NCI-H82 treated with DMSO at 0.1 percent for 48 hours (cell line): Measurements from ENCODE around the gene CXCR5.
"Not testable (repeated sequence)": the region's sequence is repeated elsewhere in the genome, so short reads cannot be mapped to it uniquely, and the experiment has no call there.

Source experiments
- DNase-seq: peaks from one replicate; lab custom pipeline; 2025; ENCODE audit not compliant: unreplicated experiment; lab: John Stamatoyannopoulos, UW

Gene CXCR5, protein sequence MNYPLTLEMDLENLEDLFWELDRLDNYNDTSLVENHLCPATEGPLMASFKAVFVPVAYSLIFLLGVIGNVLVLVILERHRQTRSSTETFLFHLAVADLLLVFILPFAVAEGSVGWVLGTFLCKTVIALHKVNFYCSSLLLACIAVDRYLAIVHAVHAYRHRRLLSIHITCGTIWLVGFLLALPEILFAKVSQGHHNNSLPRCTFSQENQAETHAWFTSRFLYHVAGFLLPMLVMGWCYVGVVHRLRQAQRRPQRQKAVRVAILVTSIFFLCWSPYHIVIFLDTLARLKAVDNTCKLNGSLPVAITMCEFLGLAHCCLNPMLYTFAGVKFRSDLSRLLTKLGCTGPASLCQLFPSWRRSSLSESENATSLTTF

DNA sequence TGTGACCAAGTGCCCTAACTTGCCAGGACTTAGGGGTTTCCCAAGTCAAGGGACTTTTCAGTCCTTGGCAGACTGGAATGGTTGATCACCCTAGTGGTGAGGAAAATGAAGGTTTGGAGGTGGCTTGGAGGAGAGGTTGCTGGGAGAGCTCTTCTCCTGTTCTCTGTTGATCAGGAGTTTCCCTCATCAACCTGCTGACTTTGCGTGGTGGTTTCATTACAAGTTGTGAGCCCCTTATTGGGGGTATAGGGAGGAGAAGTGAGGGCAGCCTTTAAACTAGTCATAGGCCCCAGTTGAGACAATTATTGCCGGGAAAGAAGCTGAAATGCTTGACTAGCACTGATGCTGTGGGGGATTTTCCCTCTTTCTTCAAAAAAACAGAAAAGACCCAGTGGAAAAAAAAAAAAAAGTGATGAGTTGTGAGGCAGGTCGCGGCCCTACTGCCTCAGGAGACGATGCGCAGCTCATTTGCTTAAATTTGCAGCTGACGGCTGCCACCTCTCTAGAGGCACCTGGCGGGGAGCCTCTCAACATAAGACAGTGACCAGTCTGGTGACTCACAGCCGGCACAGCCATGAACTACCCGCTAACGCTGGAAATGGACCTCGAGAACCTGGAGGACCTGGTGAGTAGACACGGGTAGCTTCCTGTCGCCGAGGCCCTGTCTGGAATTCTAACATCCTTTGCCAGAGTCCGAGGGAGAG is at the start of gene CXCR5:
CXCR5 (plus strand) TSS at position 525 of the 704 bp plus-strand sequence; CDS start at position 575, 50 bp downstream.
- DNase-seq = no peak

DNA sequence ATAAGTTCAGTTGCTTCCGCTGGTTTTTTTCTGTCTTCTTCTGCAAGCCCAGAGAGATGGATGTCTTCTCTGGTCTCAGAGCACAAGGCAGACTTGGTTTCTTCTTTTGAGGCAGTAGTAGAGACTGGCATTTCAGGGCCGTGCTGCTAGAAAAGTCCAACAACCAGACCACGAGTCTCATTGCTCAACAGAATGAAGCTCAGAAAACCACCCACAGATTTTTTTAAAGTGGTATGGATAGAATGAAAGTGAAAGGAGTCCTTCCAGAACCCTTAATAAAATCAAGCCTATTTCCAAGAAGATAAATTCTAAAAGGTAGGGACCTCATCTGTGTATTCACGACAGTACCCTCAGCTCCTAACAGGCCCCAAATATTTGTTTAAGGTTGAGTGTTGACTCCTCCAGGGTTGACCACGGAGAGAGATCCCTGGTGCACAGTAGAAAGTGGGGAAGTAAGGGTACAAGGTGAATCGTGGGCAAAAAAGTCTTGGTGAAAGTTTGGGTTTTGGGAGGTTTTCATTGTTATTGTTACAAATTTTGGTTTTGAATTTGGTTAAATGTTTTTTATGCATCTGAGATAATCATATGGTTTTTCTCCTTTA is 49.2 kb upstream of the CXCR5 start:
- no peak for DNase-seq

DNA sequence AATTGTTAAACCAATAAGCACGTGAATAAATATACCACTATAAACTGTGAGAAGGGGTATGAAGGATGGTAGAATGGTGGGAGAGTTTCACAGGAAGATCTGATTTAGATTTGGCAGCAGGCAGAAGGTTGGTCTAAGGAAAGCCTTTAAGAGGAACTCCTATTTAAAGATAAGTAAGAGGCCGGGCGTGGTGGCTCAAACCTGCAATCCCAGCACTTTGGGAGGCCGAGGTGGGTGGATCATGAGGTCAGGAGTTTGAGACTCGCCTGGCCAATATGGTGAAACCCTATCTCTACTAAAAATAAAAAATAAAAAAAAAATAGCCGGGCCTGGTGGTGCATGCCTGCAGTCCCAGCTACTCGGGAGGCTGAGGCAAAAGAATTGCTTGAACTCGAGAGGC is 45.8 kb upstream of the CXCR5 start:
- no peak for DNase-seq

DNA sequence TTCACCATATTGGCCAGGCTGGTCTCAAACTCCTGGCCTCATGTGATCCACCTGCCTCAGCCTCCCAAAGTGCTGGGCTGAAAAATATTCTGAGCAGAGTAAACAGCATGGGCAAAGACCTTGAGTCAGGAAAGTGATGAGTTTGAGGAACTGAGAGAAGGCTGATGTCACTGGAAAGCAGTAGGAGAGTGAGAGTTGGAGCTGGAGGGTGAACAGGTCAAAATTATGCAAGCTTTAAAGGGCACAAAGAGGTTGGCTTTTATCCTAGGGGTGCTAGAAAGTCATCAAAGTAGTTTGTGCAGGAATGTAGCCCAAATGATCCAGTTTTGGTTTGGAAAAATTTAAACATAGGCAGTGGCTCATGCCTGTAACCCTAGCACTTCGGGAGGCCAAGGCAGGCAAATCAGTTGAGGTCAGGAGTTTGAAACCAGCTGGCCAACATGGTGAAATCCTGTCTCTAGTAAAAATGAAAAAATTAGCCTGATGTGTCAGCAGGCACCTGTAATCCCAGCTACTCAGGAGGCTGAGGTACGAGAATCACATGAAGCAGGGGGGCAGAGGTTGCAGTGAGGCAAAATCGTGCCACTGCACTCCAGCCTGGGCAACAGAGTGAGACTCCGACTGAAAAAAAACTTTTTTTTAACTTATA is 44.7 kb upstream of the CXCR5 start:
- DNase-seq = no peak

DNA sequence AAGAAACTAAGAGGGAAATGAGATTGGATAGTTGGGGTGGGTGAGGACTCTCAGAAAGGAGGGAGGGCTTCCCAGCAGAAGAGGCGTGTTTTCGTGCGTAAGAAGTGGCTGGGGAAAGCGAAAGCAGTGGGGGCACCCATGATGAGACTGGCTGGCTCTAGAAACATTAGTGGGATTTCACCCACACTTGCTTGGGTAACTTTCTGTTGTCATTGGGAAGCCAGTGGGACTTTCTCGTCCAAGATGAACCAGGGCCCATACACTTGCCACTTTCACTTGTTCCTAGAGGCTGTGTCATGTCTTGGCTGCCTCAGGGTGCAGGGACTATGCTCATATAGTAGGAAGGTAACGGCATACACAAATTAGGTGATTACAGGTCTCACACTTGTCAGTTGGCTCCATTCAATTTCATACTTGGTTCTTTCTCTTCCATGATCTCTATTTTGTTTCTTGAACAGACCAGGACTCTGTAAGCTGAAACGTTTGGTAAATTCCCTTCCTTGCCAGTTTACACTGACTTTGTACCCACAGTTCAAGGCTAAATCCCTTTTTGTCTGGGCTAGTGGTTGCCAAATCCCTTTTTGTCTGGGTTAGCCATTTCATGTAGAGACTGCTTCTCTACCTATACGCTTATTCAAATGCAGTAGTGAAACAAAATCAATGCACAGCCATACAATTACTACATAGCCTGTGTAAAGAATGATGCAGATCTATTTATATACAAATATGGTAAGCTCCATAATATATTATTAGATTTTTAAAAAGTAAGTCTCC is 42.0 kb upstream of the CXCR5 start:
- no peak for DNase-seq

DNA sequence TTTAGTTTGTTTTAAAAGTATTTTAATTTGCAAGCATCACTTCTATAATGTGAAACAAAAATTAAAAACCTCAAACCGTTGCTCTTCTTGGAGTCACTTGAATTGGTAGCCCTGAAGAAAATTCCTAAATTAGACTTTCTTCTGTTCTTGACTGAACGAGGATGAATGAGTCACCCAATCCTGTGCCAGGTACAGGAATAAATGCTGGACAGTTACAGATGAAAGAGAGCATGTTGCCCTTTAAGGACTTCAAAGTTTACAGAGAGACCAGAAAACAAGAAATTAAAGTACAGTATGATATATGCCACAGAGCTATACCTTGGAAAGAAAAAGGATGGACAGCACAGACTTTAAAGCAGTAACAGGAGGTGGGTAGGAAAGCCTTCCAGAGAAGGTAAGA is 41.3 kb upstream of the CXCR5 start:
- DNase-seq = no peak

DNA sequence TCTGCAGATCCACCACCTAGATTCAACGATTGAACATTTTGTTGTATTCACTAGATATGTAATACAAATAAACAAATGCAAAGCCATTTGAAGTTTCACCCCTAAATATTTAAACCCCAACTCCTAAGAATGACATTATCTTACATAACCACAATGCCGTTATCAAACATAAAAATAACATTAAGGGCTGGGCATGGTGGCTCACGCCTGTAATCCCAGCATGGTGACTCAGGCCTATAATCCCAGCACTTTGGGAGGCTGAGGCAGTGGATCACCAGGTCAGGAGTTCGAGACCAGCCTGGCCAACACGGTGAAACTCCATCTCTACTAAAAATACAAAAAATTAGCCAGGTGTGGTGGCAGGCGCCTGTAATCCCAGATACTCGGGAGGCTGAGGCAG is 40.8 kb upstream of the CXCR5 start:
- not testable (repeated sequence) for DNase-seq

DNA sequence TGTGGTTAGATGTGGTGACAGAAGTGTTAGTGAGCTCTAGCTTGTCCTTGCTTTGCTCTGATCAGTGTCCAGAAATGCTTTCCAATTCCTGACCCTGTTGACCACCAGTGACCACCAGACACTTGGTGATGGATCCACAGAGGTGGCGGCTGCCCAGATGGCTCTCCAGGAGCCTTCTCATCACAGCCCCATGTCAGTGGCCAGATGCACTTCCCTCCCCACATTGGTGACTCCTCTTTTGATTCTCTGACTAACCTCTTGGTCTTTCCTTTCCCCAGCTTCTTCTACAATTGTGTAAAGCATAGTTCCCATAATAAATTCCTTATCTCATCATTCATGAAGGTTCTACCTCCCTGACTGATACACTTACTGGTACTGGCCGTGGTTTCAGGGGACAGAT is 40.1 kb upstream of the CXCR5 start:
- no peak for DNase-seq

DNA sequence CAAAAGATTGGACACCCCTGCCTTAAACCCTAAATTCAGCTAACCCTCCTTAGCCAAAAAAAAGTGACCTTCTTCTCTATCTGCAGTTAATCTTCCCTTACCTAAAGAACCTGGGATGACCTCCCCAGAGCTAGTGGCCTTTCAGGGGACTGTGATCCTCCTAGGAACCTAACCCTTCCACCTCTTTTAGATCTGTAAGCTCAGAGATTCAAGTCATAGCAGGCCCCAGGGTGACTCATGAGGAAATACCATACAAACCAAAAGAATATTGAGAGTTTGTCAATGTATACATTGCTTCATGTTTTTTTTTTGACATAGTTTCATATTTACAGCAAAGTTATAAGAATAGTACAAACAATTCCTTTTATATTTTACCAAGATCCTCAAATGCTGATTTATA is 38.3 kb upstream of the CXCR5 start:
- DNase-seq = no peak

DNA sequence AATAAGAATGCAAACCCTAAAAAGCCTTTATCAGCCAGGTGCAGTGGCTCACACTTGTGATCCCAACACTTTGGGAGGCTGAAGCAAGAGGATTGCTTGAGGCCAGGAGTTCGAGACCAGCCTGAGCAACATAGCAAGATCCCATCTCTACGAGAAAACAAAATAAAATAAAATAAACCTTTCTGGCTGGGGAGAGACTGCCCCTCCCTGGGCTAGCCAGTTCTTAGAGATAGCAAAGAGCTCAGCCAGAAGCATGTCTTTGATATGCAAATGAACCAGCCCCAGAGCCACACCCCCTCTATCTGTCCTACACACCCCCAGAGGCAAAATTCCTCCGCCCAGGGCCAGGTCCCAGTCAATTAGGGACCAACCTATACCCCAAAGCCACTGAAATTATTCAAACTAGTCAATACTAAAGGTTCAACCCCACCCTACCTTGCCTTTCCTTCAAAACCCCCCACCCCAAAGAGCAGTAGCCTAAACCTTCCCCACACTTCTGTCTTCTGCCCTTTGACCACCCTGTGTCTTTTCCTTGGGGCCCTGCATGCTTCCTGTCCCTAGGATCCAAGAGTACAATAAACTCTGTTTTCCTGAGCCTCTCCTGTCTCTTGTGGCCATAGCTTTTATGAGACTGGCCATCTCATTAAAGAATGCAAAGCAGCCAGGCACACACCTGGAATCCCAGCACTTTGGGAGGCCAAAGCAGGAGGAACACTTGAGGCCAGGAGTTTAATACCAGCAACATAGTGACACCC is 37.3 kb upstream of the CXCR5 start:
- DNase-seq = no peak

DNA sequence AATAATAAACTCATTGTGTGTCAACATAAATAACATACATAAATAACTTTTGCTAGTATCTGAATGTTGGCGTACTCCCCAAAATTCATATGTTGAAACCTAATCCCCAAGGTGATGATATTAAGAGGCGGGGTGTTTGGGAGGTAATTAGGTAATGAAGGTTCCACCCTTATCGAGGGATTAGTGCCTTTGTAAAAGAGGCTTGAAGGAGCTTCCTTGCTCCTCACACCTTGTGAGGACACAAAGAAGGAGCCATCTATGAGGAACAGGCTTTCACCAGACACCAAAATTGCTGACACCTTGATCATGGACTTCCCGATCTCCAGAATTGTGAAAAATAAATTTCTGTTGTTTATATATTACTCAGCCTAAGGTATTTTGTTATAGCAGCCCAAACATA is 33.9 kb upstream of the CXCR5 start:
- DNase-seq = no peak

DNA sequence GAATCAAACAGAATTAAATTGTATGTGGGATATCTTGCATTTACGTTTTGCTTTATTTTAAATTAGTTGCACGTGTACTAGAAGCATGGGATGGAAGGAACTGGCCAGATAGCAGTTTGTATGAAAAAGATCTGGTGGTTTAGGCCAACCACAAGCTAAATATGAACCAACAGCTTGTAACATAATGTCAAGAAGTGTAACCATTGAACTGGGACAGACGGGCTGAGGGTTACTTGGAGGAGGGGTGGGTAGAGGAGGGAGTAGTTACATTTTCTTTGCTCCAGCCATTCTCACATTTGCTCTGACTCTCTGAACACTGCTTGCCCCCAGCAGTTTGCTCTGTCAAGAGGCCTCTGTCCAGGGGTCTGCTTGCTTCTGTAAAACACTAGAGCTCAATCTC is 31.7 kb upstream of the CXCR5 start:
- DNase-seq = no peak

DNA sequence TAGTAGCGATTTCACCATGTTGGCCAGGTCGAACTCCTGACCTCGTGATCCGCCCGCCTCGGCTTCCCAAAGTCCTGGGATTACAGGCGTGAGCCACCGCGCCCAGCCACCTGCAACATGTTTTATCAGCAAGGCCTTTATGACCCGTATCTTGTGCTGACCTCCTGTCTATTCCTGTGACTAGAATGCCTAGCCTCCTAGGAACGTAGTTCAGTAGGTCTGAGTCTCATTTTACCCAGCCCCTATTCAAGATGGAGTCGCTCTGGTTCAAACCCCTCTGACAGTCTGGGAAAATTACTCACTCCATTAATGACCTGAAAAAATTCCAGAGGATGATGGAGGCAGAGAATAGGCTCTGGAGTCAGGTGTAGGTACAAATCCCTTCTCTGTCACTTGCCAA is 30.0 kb upstream of the CXCR5 start:
- no peak for DNase-seq

DNA sequence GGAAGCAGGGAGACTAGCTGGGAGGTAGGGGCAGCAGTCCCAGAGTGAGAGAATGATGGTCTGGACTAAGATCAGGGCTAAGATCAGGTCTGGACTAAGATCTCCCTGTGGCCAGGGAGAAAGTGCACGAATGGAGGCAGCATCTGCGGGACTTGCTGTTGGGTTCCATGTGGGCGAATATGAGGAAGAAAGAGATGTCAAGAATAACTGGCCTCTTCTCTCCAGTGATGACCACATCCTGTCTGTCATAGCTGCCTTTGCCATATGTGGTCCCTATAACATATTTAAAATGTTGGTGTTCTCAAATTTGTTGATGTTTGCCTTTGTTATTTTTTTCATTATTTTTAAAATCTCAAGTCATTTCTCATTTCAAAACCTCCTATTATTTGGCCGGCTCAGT is 27.4 kb upstream of the CXCR5 start:
- no peak for DNase-seq

DNA sequence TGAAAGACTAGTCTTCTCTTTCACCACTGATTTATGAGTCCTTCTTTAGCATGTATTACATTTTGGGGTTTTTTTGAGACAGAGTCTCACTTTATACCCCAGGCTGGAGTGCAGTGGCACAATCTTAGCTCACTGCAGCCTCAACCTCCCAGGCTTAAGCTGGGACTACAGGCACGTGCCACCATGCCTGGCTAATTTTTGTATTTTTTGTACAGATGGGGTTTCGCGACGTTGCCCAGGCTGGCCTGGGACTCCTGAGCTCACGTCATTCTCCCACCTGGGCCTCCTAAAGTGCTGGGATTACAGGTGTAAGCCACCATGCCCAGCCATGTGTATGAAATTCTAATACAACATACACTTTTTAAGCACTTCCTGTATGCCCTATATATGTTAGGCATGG is 26.3 kb upstream of the CXCR5 start:
- no peak for DNase-seq

DNA sequence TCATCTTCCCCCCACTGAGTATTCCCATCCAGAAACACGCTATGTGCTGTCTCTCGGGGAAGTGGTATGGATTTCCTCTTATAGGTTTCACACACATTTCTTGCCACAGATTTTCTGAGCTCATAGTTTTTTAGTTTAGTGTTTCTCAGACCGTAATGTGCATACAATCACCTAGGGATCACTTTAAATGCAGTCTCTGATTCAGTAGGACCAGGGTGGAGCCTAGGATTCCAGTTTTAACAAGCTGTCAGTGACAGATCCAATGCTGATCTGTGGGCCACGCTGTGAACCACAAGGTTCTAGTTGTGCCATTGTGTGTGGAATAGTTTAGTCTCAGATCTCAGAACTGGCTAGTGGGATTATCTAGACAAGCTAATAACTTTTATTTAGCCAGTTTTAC is 23.7 kb upstream of the CXCR5 start:
- no peak for DNase-seq

DNA sequence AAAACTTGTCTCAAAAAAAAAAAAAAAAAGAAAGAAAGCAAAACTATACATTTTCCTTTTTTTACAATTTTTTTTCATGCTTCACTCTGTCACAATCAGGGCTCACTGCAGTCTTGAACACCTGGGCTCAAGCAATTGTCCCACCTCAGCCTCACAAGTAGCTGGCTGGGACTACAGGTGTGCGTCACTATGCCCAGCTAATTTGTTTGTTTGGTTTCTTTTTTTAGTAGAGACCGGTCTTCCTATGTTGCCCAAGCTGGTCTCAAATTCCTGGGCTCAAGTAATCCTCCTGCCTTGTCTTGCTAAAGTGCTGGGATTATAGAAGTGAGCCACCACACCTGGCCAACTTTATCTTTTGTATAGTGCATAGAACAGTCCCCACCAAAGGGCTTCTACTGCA is 15.0 kb upstream of the CXCR5 start:
- DNase-seq = no peak

DNA sequence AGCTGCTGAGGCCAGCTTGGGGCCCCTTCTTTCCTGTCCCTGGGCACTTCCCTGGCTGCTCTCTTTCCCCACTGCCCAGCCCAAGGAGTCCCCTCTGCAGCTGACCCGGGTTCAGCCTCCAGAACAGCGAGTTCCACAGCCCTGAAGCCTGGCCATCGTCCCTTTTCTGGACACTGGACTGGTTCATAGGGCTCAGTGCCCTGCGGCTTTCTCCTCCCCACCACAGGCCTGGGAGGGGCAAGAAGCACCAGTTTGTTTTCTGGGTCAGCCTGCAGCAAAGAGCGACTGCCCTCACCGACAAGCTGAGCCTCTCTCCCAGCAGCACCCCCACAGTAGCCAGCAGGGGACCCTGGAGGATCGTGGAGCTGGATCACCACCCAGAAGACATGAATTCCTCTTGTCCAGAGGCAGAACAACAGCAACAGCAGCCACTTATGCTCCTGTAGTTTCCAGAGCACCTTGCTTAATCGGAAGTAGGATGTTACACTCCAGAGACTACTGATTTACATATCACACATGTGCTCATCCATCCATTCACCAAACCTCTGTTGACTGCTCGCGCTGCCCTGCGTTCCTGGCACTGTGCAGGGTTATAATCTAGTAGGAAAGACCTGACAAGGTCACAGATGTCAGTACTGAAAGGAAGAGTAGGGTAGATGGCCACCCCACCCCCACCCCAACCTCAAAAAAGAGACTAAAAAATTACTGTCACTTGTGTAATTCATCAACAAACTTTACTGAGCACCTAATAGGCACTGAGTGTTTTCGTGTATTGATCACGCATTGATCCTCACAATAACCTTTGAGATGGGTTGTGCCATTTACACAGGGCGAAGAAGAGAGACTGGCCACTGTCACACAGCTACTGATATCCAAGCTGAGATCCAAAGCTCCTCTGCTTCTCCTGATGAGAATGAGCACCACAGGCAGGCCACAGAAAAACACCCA is 13.0 kb upstream of the CXCR5 start:
- no peak for DNase-seq

DNA sequence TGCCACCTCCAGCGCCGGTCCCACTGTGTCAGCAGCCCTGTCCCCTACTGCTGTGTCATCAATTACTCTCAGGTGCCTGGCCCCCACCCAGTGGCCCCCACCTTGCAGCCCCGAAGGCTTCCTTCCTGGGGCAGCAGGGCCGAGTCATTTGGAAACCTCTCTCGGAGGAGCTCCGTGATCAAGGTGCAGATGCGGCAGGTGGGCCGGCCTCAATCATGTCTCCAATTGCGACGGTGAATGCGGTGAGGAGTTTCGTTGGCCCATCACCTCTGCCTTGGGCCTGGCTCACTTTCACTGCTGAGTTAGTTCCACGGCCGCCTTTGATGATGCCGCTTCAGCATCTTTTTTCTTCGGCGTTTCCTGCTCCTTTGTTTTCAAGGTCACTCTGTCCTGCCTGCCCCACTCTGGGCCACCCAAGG is 11.3 kb upstream of the CXCR5 start:
- no peak for DNase-seq
